WERI-Rb-1 (cell line): Measurements from ENCODE around the gene ZFAND2B.
"Not testable (repeated sequence)": the region's sequence is repeated elsewhere in the genome, so short reads cannot be mapped to it uniquely, and the experiment has no call there.

Experiments
- DNase-seq: peaks from one replicate; pipeline ENCODE4 v3.0.0-alpha.2; 2020
- H3K27ac ChIP-seq: fragments of 250-450 bp; sonication (Bioruptor Pico); 2 replicates; pipeline ENCODE4 v1.5.1; 2020; ENCODE audit warnings: mild to moderate bottlenecking, moderate library complexity
- H3K27me3 ChIP-seq: fragments of 250-450 bp; sonication (Bioruptor Pico); 2 replicates; pipeline ENCODE4 v1.5.1; 2021; ENCODE audit warnings: mild to moderate bottlenecking, low read depth, moderate library complexity; ENCODE audit not compliant: insufficient read depth, severe bottlenecking
- H3K36me3 ChIP-seq: fragments of 250-450 bp; sonication (Bioruptor Pico); 2 replicates; pipeline ENCODE4 v1.5.1; 2020; ENCODE audit warnings: mild to moderate bottlenecking, moderate library complexity
- H3K4me3 ChIP-seq: 2 replicates; pipeline ENCODE4 v1.5.1; 2011; ENCODE audit warnings: low read depth, mild to moderate bottlenecking, control low read depth, low read length
- H3K9me3 ChIP-seq: fragments of 250-450 bp; sonication (Bioruptor Pico); 2 replicates; pipeline ENCODE4 v1.5.1; 2021; ENCODE audit warnings: mild to moderate bottlenecking, moderate library complexity; ENCODE audit not compliant: severe bottlenecking
- CTCF ChIP-seq: IDR thresholded peaks from 2 replicates; pipeline ENCODE4 v1.5.1; 2011; ENCODE audit warnings: low read depth, mild to moderate bottlenecking, control low read depth, inconsistent platforms, low read length

The ZFAND2B gene

GRCh38 chr2:219252084-219252483 lies 45.5 kb downstream of the ZFAND2B start:
- no peak for DNase-seq
- Histone ChIP-seq H3K27me3 (peaks cover 3% of the 10 kb centered on the region), H3K36me3 (peaks cover 45% of the 10 kb centered on the region), H3K9me3 (no peaks in the 10 kb centered on the region), H3K4me3 (peak overlapping the region; percentile 66), H3K27ac (peak overlapping the region; percentile 96)
- TF ChIP-seq CTCF = no peak

GRCh38 chr2:219252570-219252899 lies 46.0 kb downstream of the ZFAND2B start:
- peak overlapping the region; percentile 96 for H3K27ac ChIP-seq
- H3K36me3 ChIP-seq = peaks cover 41% of the 10 kb centered on the region
- no peak for TF ChIP-seq CTCF

GRCh38 chr2:219252900-219253752 lies 46.5 kb downstream of the ZFAND2B start, which contains the start of gene TUBA4B:
Gene TUBA4B (plus strand): TSS chr2:219253243. CDS start chr2:219253408, 165 bp downstream.
- Histone ChIP-seq H3K27me3 (peaks cover 3% of the 10 kb centered on the region), H3K36me3 (peaks cover 35% of the 10 kb centered on the region), H3K4me3 (peak within 1 kb of the TSS; percentile 66), H3K27ac (peak within 1 kb of the TSS; percentile 96), H3K9me3 (no peaks in the 10 kb centered on the region)
- peak; percentile 87 for DNase-seq
- no peak for TF ChIP-seq CTCF

More at GRCh38 chr2:219252570-219252899, 46.0 kb downstream of the ZFAND2B start:
- H3K4me3 ChIP-seq = peak overlapping the region; percentile 66
- peaks cover 3% of the 10 kb centered on the region for H3K27me3 ChIP-seq
- no peaks in the 10 kb centered on the region for H3K9me3 ChIP-seq
- DNase-seq = peak; percentile 90

GRCh38 chr2:219253753-219254589 lies 47.4 kb downstream of the ZFAND2B start, which contains the start of gene TUBA4A:
Gene TUBA4A (minus strand): TSS chr2:219253918. CDS start chr2:219253858, 60 bp downstream.
- Histone ChIP-seq H3K27me3 (peaks cover 3% of the 10 kb centered on the region), H3K9me3 (no peaks in the 10 kb centered on the region), H3K36me3 (peaks cover 28% of the 10 kb centered on the region), H3K27ac (peak within 1 kb of the TSS; percentile 96), H3K4me3 (peak within 1 kb of the TSS; percentile 66)
- peak; percentile 89 for DNase-seq
- TF ChIP-seq CTCF = no peak

DNA sequence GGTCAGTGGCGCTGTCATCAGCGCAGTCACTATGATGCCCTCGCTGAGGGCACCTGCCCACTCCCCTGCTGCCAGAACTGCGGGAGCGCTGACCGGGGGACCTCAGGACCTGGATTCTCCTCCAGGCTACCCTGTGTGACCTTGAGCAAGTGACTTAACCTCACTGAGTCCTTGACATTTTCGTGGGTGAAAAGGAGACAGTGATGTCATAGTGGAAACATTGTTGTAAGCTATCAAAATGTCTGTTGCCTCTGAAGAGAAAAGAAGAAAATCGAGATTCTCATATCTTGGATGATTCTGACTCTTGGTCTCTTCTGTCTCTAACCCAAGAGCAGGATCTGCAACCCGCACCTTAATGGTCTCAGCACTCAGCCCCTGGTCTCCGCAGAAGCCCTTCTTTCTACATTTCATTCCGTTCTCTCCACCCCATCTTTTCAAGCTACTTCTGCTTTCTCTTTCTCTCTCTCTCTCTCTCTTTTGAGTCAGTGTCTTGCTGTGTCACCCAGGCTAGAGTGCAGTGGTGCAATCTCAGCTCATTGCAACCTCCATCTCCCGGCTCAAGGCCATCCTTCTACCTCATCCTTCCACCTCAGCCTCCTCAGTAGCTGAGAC lies 48.1 kb downstream of the ZFAND2B start:
- no peak for DNase-seq
- no peak for TF ChIP-seq CTCF
- Histone ChIP-seq H3K27ac (no peak overlapping the region; the same call in 1 of the 2 replicates), H3K27me3 (peaks cover 3% of the 10 kb centered on the region), H3K4me3 (peak overlapping the region; percentile 66), H3K36me3 (peaks cover 20% of the 10 kb centered on the region), H3K9me3 (no peaks in the 10 kb centered on the region)

GRCh38 chr2:219258942-219259341 lies 52.4 kb downstream of the ZFAND2B start:
- not testable (repeated sequence) for H3K27me3 ChIP-seq, H3K9me3 ChIP-seq, H3K4me3 ChIP-seq, DNase-seq, H3K27ac ChIP-seq, H3K36me3 ChIP-seq
